SK-N-SH treated with all-trans-retinoic acid at 6 μM for 48 hours (cell line): ENCODE results near the gene HYAL3.

Experiments
- ATAC-seq: fragments of 200-7000 bp; cut with Tn5 transposase; 3 replicates; pipeline ENCODE4 v1.9.1; 2020; ENCODE audit warnings: mild to moderate bottlenecking, moderate library complexity
- ARNTL ChIP-seq: fragments of 450-650 bp; formaldehyde crosslinking; IDR thresholded peaks from 2 replicates; pipeline ENCODE4 v1.5.0; 2020; ENCODE audit warnings: low read depth, mild to moderate bottlenecking, moderate library complexity, borderline replicate concordance
- CSDC2 ChIP-seq: fragments of 250-450 bp; sonication (Bioruptor Pico); IDR thresholded peaks from 2 replicates; pipeline ENCODE4 v1.5.0; 2020; ENCODE audit warnings: mild to moderate bottlenecking, moderate library complexity
- ISL1 ChIP-seq: fragments of 250-450 bp; sonication (Bioruptor Pico); IDR thresholded peaks from 2 replicates; pipeline ENCODE4 v2.1.2; 2022; ENCODE audit warnings: mild to moderate bottlenecking, moderate library complexity
- OSR1 ChIP-seq: fragments of 250-450 bp; sonication (Bioruptor Pico); IDR thresholded peaks from 2 replicates; pipeline ENCODE4 v1.8.0; 2022; ENCODE audit warnings: moderate library complexity, mild to moderate bottlenecking, inconsistent platforms
- PPARA ChIP-seq: fragments of 250-450 bp; sonication (Bioruptor Pico); IDR thresholded peaks from 2 replicates; pipeline ENCODE4 v1.5.0; 2020; ENCODE audit warnings: mild to moderate bottlenecking, borderline replicate concordance
- RARB ChIP-seq: fragments of 250-450 bp; sonication (Bioruptor Pico); IDR thresholded peaks from 2 replicates; pipeline ENCODE4 v1.8.0; 2021; ENCODE audit warnings: mild to moderate bottlenecking, moderate library complexity
- SNAI2 ChIP-seq: fragments of 250-450 bp; sonication (Bioruptor Pico); IDR thresholded peaks from 2 replicates; pipeline ENCODE4 v1.5.0; 2020; ENCODE audit warnings: mild to moderate bottlenecking, moderate library complexity
- TCF4 ChIP-seq: fragments of 250-450 bp; sonication (Bioruptor Pico); IDR thresholded peaks from 2 replicates; pipeline ENCODE4 v1.8.0; 2021; ENCODE audit warnings: mild to moderate bottlenecking, moderate library complexity, borderline replicate concordance
- TOX ChIP-seq: fragments of 250-450 bp; sonication (Bioruptor Pico); IDR thresholded peaks from 2 replicates; pipeline ENCODE4 v1.8.0; 2021; ENCODE audit warnings: mild to moderate bottlenecking, moderate library complexity, borderline replicate concordance
- ZC3H10 ChIP-seq: fragments of 250-450 bp; sonication (Bioruptor Pico); IDR thresholded peaks from 2 replicates; pipeline ENCODE4 v1.5.1; 2021; ENCODE audit warnings: mild to moderate bottlenecking, moderate library complexity
- ZFP3 ChIP-seq: fragments of 250-450 bp; sonication (Bioruptor Pico); IDR thresholded peaks from 2 replicates; pipeline ENCODE4 v1.5.0; 2020; ENCODE audit warnings: mild to moderate bottlenecking, moderate library complexity
- ZFP30 ChIP-seq: fragments of 450-650 bp; formaldehyde crosslinking; IDR thresholded peaks from 2 replicates; pipeline ENCODE4 v1.5.0; 2022; ENCODE audit warnings: mild to moderate bottlenecking, moderate library complexity
- ZNF565 ChIP-seq: fragments of 450-650 bp; formaldehyde crosslinking; conservative IDR thresholded peaks from 2 replicates; pipeline ENCODE4 v1.5.0; 2020; ENCODE audit warnings: low read depth, mild to moderate bottlenecking, moderate library complexity
- ZNF70 ChIP-seq: fragments of 450-650 bp; formaldehyde crosslinking; IDR thresholded peaks from 2 replicates; pipeline ENCODE4 v1.5.0; 2020; ENCODE audit warnings: mild to moderate bottlenecking, moderate library complexity
- ZNF8 ChIP-seq: fragments of 450-650 bp; formaldehyde crosslinking; IDR thresholded peaks from 2 replicates; pipeline ENCODE4 v1.5.0; 2020; ENCODE audit warnings: mild to moderate bottlenecking, moderate library complexity
- TF ChIP-seq, protein P1 (sequence below): fragments of 250-450 bp; sonication (Bioruptor Pico); IDR thresholded peaks from 2 replicates; pipeline ENCODE4 v1.5.1; 2020; ENCODE audit warnings: low read depth, mild to moderate bottlenecking, moderate library complexity
- TF ChIP-seq, protein P2 (sequence below): fragments of 250-450 bp; sonication (Bioruptor Pico); IDR thresholded peaks from 2 replicates; pipeline ENCODE4 v1.5.1; 2021; ENCODE audit warnings: mild to moderate bottlenecking, moderate library complexity
- TF ChIP-seq, protein P3 (sequence below): fragments of 250-450 bp; sonication (Bioruptor Pico); IDR thresholded peaks from 2 replicates; pipeline ENCODE4 v1.8.0; 2020; ENCODE audit warnings: mild to moderate bottlenecking, moderate library complexity, borderline replicate concordance
- TF ChIP-seq, protein P4 (sequence below): fragments of 250-450 bp; sonication (Bioruptor Pico); IDR thresholded peaks from 2 replicates; pipeline ENCODE4 v1.5.0; 2020; ENCODE audit warnings: mild to moderate bottlenecking, moderate library complexity

HYAL3 gene

DNA sequence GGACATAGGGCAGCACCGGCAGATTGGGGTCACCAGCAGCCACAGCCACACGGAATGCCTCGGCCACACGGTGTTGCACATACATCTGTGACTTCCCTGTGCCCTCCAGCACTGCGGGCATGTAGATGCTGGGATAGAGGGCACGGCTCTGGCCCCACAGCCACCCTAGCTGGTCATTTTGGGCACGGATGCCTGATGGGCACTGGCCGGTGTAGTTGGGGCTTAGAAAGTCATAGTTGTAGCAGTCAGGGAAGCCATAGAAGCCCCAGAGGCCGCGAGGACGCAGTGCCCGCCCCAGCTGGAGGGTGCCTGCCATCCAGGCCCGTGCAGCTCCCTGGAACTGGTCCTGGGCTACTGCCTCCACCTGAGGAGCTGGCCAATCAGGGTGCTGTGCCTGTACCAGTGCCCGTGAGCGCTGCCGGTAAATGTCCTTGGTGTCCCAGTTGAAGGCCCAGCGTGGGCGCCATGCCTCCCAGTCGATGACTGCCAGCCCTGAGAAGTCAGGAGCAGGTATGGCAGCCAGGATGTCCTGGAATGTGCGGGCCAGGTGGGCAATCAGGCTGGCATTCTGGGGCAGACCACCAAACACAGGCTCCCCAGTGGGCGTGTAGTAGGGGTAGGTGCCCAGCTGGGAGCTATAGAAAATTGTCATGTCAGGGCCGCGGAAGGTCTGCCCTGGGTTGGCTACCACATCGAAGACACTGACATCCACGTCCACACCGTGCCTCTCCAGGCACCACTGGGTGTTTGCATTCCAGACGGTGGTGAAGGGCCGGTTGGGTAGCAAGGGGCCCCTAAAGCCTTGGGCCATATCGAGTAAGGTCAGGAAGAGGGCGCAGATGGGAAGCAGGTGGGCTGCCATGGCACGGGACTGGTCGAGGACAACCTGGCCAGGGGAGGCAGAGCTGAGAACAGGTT, 3.1 kb upstream of the HYAL3 start:
- no peak for ATAC-seq
- TF ChIP-seq CSDC2 (CRISPR knock-in tag), result no peak
- TF ChIP-seq, protein P1, sequence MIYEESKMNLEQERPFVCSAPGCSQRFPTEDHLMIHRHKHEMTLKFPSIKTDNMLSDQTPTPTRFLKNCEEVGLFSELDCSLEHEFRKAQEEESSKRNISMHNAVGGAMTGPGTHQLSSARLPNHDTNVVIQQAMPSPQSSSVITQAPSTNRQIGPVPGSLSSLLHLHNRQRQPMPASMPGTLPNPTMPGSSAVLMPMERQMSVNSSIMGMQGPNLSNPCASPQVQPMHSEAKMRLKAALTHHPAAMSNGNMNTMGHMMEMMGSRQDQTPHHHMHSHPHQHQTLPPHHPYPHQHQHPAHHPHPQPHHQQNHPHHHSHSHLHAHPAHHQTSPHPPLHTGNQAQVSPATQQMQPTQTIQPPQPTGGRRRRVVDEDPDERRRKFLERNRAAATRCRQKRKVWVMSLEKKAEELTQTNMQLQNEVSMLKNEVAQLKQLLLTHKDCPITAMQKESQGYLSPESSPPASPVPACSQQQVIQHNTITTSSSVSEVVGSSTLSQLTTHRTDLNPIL (CRISPR knock-in tag), result no peak
- TF ChIP-seq OSR1, result no peak

DNA sequence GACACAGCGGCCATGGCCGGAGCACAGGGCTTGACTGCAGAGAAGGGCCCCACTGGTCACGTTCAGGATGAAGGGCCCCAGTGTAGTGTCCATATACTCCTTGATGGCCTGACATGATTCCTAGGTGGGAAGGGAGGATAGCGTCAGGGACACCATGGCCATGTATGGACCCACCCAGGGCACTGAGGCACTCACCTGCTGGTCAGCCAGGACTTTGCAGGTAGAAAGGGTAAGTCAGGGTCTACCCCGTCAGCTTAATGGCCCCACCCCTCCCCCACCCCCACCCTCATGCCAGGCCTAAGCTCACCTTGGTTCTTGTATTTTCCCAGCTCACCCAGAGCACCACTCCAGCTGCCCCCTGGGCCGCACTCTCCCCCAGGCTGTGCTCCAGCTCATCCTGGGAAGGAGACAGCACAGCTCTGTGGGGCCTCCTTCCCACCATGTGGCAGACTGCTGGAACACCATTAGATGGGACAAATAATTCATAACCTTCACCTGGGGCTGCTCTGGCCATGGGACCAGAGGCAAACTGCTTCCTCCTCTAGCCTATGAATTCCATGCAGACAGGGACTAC, 1.6 kb upstream of the HYAL3 start:
- no peak for ATAC-seq
- TF ChIP-seq, protein P1 (CRISPR knock-in tag), result no peak
- no peak for TF ChIP-seq ISL1 (CRISPR knock-in tag)
- TF ChIP-seq ZNF70 (CRISPR knock-in tag), result no peak
- no peak for TF ChIP-seq PPARA (CRISPR knock-in tag)
- TF ChIP-seq ZC3H10 (CRISPR knock-in tag), result no peak
- no peak for TF ChIP-seq TOX (CRISPR knock-in tag)
- no peak for TF ChIP-seq SNAI2 (CRISPR knock-in tag)
- TF ChIP-seq ZFP30 (CRISPR knock-in tag), result no peak
- TF ChIP-seq, protein P2, sequence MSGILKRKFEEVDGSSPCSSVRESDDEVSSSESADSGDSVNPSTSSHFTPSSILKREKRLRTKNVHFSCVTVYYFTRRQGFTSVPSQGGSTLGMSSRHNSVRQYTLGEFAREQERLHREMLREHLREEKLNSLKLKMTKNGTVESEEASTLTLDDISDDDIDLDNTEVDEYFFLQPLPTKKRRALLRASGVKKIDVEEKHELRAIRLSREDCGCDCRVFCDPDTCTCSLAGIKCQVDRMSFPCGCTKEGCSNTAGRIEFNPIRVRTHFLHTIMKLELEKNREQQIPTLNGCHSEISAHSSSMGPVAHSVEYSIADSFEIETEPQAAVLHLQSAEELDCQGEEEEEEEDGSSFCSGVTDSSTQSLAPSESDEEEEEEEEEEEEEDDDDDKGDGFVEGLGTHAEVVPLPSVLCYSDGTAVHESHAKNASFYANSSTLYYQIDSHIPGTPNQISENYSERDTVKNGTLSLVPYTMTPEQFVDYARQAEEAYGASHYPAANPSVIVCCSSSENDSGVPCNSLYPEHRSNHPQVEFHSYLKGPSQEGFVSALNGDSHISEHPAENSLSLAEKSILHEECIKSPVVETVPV, result no peak
- no peak for TF ChIP-seq ZNF565
- no peak for TF ChIP-seq ZNF8
- no peak for TF ChIP-seq CSDC2 (CRISPR knock-in tag)
- TF ChIP-seq TCF4 (CRISPR knock-in tag), result no peak
- no peak for TF ChIP-seq OSR1

DNA sequence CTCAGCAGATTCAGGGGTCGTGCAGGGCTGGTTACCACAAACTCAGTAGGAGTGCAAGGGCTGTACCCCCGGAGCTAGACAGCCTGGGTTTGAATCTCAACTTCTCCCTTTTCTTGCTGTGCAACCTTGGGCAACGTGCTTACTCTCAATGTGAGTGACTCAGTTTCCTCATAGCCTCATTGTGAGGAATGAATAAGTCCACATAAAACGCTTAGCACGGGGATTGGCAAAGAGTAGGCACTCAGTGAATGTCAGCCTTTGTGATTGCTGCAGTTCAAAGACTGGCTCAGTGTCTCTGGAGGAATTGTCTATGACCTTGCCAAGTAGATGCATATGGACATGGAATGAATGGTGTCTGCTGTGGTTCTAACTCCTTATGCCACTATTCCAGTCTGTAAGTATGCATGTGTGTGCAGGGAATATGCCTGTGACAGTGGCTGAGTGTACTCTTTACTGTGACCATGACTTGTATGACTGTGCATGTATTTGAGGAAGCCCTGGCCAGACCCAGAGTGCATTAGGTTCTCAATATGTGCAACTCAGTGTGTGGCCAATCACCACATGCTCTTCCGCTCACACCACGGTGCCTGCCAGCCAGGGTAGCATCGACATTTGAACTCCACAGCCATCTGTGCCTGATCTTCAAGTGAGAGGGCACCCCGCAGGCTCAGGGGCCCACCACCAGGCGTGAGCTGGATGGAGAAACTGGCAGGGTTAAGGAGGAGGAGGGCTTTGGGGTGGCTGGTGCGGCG, 900 bp upstream of the HYAL3 start:
- TF ChIP-seq, protein P2, result no peak
- TF ChIP-seq ZFP3 (CRISPR knock-in tag) (no peak), ZNF70 (CRISPR knock-in tag) (no peak), ARNTL (no peak), RARB (CRISPR knock-in tag) (no peak), ISL1 (CRISPR knock-in tag) (no peak), CSDC2 (CRISPR knock-in tag) (no peak), TCF4 (CRISPR knock-in tag) (no peak), ZNF565 (no peak), ZFP30 (CRISPR knock-in tag) (no peak), SNAI2 (CRISPR knock-in tag) (no peak)
- TF ChIP-seq, protein P3, sequence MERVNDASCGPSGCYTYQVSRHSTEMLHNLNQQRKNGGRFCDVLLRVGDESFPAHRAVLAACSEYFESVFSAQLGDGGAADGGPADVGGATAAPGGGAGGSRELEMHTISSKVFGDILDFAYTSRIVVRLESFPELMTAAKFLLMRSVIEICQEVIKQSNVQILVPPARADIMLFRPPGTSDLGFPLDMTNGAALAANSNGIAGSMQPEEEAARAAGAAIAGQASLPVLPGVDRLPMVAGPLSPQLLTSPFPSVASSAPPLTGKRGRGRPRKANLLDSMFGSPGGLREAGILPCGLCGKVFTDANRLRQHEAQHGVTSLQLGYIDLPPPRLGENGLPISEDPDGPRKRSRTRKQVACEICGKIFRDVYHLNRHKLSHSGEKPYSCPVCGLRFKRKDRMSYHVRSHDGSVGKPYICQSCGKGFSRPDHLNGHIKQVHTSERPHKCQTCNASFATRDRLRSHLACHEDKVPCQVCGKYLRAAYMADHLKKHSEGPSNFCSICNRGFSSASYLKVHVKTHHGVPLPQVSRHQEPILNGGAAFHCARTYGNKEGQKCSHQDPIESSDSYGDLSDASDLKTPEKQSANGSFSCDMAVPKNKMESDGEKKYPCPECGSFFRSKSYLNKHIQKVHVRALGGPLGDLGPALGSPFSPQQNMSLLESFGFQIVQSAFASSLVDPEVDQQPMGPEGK (CRISPR knock-in tag), result no peak
- TF ChIP-seq, protein P4, sequence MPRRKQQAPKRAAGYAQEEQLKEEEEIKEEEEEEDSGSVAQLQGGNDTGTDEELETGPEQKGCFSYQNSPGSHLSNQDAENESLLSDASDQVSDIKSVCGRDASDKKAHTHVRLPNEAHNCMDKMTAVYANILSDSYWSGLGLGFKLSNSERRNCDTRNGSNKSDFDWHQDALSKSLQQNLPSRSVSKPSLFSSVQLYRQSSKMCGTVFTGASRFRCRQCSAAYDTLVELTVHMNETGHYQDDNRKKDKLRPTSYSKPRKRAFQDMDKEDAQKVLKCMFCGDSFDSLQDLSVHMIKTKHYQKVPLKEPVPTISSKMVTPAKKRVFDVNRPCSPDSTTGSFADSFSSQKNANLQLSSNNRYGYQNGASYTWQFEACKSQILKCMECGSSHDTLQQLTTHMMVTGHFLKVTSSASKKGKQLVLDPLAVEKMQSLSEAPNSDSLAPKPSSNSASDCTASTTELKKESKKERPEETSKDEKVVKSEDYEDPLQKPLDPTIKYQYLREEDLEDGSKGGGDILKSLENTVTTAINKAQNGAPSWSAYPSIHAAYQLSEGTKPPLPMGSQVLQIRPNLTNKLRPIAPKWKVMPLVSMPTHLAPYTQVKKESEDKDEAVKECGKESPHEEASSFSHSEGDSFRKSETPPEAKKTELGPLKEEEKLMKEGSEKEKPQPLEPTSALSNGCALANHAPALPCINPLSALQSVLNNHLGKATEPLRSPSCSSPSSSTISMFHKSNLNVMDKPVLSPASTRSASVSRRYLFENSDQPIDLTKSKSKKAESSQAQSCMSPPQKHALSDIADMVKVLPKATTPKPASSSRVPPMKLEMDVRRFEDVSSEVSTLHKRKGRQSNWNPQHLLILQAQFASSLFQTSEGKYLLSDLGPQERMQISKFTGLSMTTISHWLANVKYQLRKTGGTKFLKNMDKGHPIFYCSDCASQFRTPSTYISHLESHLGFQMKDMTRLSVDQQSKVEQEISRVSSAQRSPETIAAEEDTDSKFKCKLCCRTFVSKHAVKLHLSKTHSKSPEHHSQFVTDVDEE (CRISPR knock-in tag), result no peak
- no peak for ATAC-seq
